ENCODE data around the gene WLS. TPM values are rescaled to one million over a fixed set of nuclear protein-coding genes. Genes with fewer than 3 reads are reported as not detected.

Gene WLS
- total and polyA plus RNA-seq, 7 experiments from 2014 or later, result 0.50 to 12.2 (median 0.62) TPM; not detected in 4

GRCh38 chr1:68112835-68113243, 119.5 kb downstream of the WLS start:
- H3K27me3 ChIP-seq (ENCODE audit: control insufficient read depth in 2 of 2, insufficient read depth in 2 of 2, low read length in 2 of 2), result no peaks in the 10 kb centered on the region
- POLR2A ChIA-PET, result no interaction called here
- H3K36me3 ChIP-seq (ENCODE audit: control insufficient read depth in 2 of 3, insufficient read depth in 3 of 3, low read length in 3 of 3), result no peaks in the 10 kb centered on the region
- no peak overlapping the region for H3K27ac Mint-ChIP-seq
- no peak overlapping the region for H3K4me3 Mint-ChIP-seq
- H3K9me3 Mint-ChIP-seq, result no peaks in the 10 kb centered on the region
- H3K4me1 ChIP-seq (ENCODE audit: control insufficient read depth in 2 of 2, insufficient read depth in 2 of 2, low read length in 2 of 2), result no peaks in the 10 kb centered on the region
- DNase-seq (no peak), ATAC-seq (no peak)
- no peaks in the 10 kb centered on the region for H3K36me3 Mint-ChIP-seq
- no peak overlapping the region for H3K4me3 ChIP-seq (ENCODE audit: low read length)
- peaks cover 8 to 19% (median 12%) of the 10 kb centered on the region in 5 donors for H3K27me3 Mint-ChIP-seq
- no peak overlapping the region for H3K27ac ChIP-seq (ENCODE audit: low read depth, low read length)
- H3K9me3 ChIP-seq (ENCODE audit: control insufficient read depth in 2 of 3, low read length in 3 of 3), result no peaks in the 10 kb centered on the region
- intact Hi-C loops (cut with micrococcal nuclease), result loop anchor here (5.0 to 10.0 kb wide), 3 partner anchors 232 to 578 kb away; no protein-coding TSS in a partner anchor
- peaks cover 0 to 8% (median 4%) of the 10 kb centered on the region in 7 donors for H3K4me1 Mint-ChIP-seq
- CTCF ChIA-PET, result no interaction called here

GRCh38 chr1:68111519-68112436, 120.5 kb downstream of the WLS start:
- ChIA-PET CTCF (no interaction called here), POLR2A (no interaction called here)
- no peak overlapping the region for H3K4me3 ChIP-seq (ENCODE audit: low read length)
- no peak overlapping the region for H3K27ac ChIP-seq (ENCODE audit: low read depth, low read length)
- no peaks in the 10 kb centered on the region for H3K27me3 ChIP-seq (ENCODE audit: control insufficient read depth in 2 of 2, insufficient read depth in 2 of 2, low read length in 2 of 2)
- ATAC-seq (peak; percentile 31), DNase-seq (no peak)
- peaks cover 0 to 4% (median under 1%) of the 10 kb centered on the region in 7 donors for H3K4me1 Mint-ChIP-seq
- H3K4me1 ChIP-seq (ENCODE audit: control insufficient read depth in 2 of 2, insufficient read depth in 2 of 2, low read length in 2 of 2), result no peaks in the 10 kb centered on the region
- peaks cover 8 to 18% (median 9%) of the 10 kb centered on the region in 5 donors for H3K27me3 Mint-ChIP-seq
- no peak overlapping the region for H3K4me3 Mint-ChIP-seq
- H3K27ac Mint-ChIP-seq, result no peak overlapping the region
- H3K36me3 Mint-ChIP-seq, result no peaks in the 10 kb centered on the region
- H3K36me3 ChIP-seq (ENCODE audit: control insufficient read depth in 2 of 3, insufficient read depth in 3 of 3, low read length in 3 of 3), result no peaks in the 10 kb centered on the region
- no peaks in the 10 kb centered on the region for H3K9me3 ChIP-seq (ENCODE audit: control insufficient read depth in 2 of 3, low read length in 3 of 3)
- intact Hi-C loops (cut with micrococcal nuclease), result loop anchor here (5.0 to 10.0 kb wide), 3 partner anchors 233 to 577 kb away; no protein-coding TSS in a partner anchor
- H3K9me3 Mint-ChIP-seq, result no peaks in the 10 kb centered on the region

GRCh38 chr1:68107771-68108170, 124.6 kb downstream of the WLS start:
- no peak for ATAC-seq
- Mint-ChIP-seq H3K27ac (no peak overlapping the region), H3K36me3 (no peaks in the 10 kb centered on the region), H3K9me3 (peaks cover 0 to 4% (median 0%) of the 10 kb centered on the region in 11 donors), H3K4me1 (no peaks in the 10 kb centered on the region), H3K27me3 (peaks cover 6 to 36% (median 28%) of the 10 kb centered on the region in 5 donors), H3K4me3 (no peak overlapping the region)
- CTCF ChIA-PET, result interaction anchor here (3.1 kb wide), 1 partner anchor 9 kb away, joined by 13 read pairs; no protein-coding TSS in a partner anchor
- Histone ChIP-seq H3K27me3 (ENCODE audit: control insufficient read depth in 2 of 2, insufficient read depth in 2 of 2, low read length in 2 of 2) (no peaks in the 10 kb centered on the region), H3K4me1 (ENCODE audit: control insufficient read depth in 2 of 2, insufficient read depth in 2 of 2, low read length in 2 of 2) (no peaks in the 10 kb centered on the region), H3K36me3 (ENCODE audit: control insufficient read depth in 2 of 3, insufficient read depth in 3 of 3, low read length in 3 of 3) (no peaks in the 10 kb centered on the region), H3K27ac (ENCODE audit: low read depth, low read length) (no peak overlapping the region), H3K4me3 (ENCODE audit: low read length) (no peak overlapping the region), H3K9me3 (ENCODE audit: control insufficient read depth in 2 of 3, low read length in 3 of 3) (no peaks in the 10 kb centered on the region)
- POLR2A ChIA-PET, result interaction anchor here (0.7 kb wide), 1 partner anchor 1785 kb away, joined by 3 read pairs; no protein-coding TSS in a partner anchor
- intact Hi-C loops (cut with micrococcal nuclease), result no loop called here
- no peak for DNase-seq

GRCh38 chr1:68103884-68104554, 128.3 kb downstream of the WLS start:
- Histone ChIP-seq H3K9me3 (ENCODE audit: control insufficient read depth in 2 of 3, low read length in 3 of 3) (no peaks in the 10 kb centered on the region), H3K27me3 (ENCODE audit: control insufficient read depth in 2 of 2, insufficient read depth in 2 of 2, low read length in 2 of 2) (no peaks in the 10 kb centered on the region), H3K4me1 (ENCODE audit: control insufficient read depth in 2 of 2, insufficient read depth in 2 of 2, low read length in 2 of 2) (no peaks in the 10 kb centered on the region), H3K4me3 (ENCODE audit: low read length) (no peak overlapping the region), H3K27ac (ENCODE audit: low read depth, low read length) (no peak overlapping the region), H3K36me3 (ENCODE audit: control insufficient read depth in 2 of 3, insufficient read depth in 3 of 3, low read length in 3 of 3) (no peaks in the 10 kb centered on the region)
- H3K9me3 Mint-ChIP-seq, result peaks cover 0 to 4% (median 0%) of the 10 kb centered on the region in 11 donors
- POLR2A ChIA-PET, result no interaction called here
- CTCF ChIA-PET, result no interaction called here
- H3K4me1 Mint-ChIP-seq, result no peaks in the 10 kb centered on the region
- no peaks in the 10 kb centered on the region for H3K36me3 Mint-ChIP-seq
- no peak overlapping the region for H3K4me3 Mint-ChIP-seq
- no peak overlapping the region for H3K27ac Mint-ChIP-seq
- DNase-seq, result no peak
- H3K27me3 Mint-ChIP-seq, result peaks cover 0 to 43% (median 32%) of the 10 kb centered on the region in 5 donors
- intact Hi-C loops (cut with micrococcal nuclease), result no loop called here
- no peak for ATAC-seq

GRCh38 chr1:68103011-68103545, 129.2 kb downstream of the WLS start:
- ChIA-PET POLR2A (no interaction called here), CTCF (no interaction called here)
- no peak overlapping the region for H3K27ac ChIP-seq (ENCODE audit: low read depth, low read length)
- no peaks in the 10 kb centered on the region for H3K36me3 ChIP-seq (ENCODE audit: control insufficient read depth in 2 of 3, insufficient read depth in 3 of 3, low read length in 3 of 3)
- H3K27ac Mint-ChIP-seq, result no peak overlapping the region
- no peak for ATAC-seq
- no peaks in the 10 kb centered on the region for H3K36me3 Mint-ChIP-seq
- H3K27me3 Mint-ChIP-seq, result peaks cover 0 to 43% (median 32%) of the 10 kb centered on the region in 5 donors
- no peak overlapping the region for H3K4me3 Mint-ChIP-seq
- no peaks in the 10 kb centered on the region for H3K9me3 ChIP-seq (ENCODE audit: control insufficient read depth in 2 of 3, low read length in 3 of 3)
- no peaks in the 10 kb centered on the region for H3K27me3 ChIP-seq (ENCODE audit: control insufficient read depth in 2 of 2, insufficient read depth in 2 of 2, low read length in 2 of 2)
- no peaks in the 10 kb centered on the region for H3K4me1 Mint-ChIP-seq
- no peak overlapping the region for H3K4me3 ChIP-seq (ENCODE audit: low read length)
- no peaks in the 10 kb centered on the region for H3K4me1 ChIP-seq (ENCODE audit: control insufficient read depth in 2 of 2, insufficient read depth in 2 of 2, low read length in 2 of 2)
- DNase-seq, result no peak
- intact Hi-C loops (cut with micrococcal nuclease), result no loop called here
- peaks cover 0 to 4% (median 0%) of the 10 kb centered on the region in 11 donors for H3K9me3 Mint-ChIP-seq

GRCh38 chr1:68101829-68102228, 130.5 kb downstream of the WLS start:
- H3K9me3 ChIP-seq (ENCODE audit: control insufficient read depth in 2 of 3, low read length in 3 of 3), result no peaks in the 10 kb centered on the region
- H3K4me1 ChIP-seq (ENCODE audit: control insufficient read depth in 2 of 2, insufficient read depth in 2 of 2, low read length in 2 of 2), result no peaks in the 10 kb centered on the region
- Mint-ChIP-seq H3K4me3 (no peak overlapping the region), H3K9me3 (peaks cover 0 to 5% (median 0%) of the 10 kb centered on the region in 11 donors), H3K27me3 (peaks cover 0 to 47% (median 30%) of the 10 kb centered on the region in 5 donors), H3K4me1 (no peaks in the 10 kb centered on the region), H3K27ac (no peak overlapping the region), H3K36me3 (no peaks in the 10 kb centered on the region)
- POLR2A ChIA-PET, result no interaction called here
- no peaks in the 10 kb centered on the region for H3K27me3 ChIP-seq (ENCODE audit: control insufficient read depth in 2 of 2, insufficient read depth in 2 of 2, low read length in 2 of 2)
- no peak overlapping the region for H3K27ac ChIP-seq (ENCODE audit: low read depth, low read length)
- ATAC-seq (no peak), DNase-seq (no peak)
- H3K36me3 ChIP-seq (ENCODE audit: control insufficient read depth in 2 of 3, insufficient read depth in 3 of 3, low read length in 3 of 3), result no peaks in the 10 kb centered on the region
- H3K4me3 ChIP-seq (ENCODE audit: low read length), result no peak overlapping the region
- intact Hi-C loops (cut with micrococcal nuclease), result no loop called here
- CTCF ChIA-PET, result no interaction called here
